GM23338 (cell line): Measurements from ENCODE around the gene GART. TPM values are rescaled to one million over a fixed set of nuclear protein-coding genes. Genes with fewer than 3 reads are reported as not detected.

Experiments used
- ATAC-seq: fragments of 200-7000 bp; cut with Tn5 transposase; 3 replicates; pipeline ENCODE4 v1.9.1; 2020
- DNase-seq: peaks from one replicate; pipeline ENCODE4 v3.0.0-alpha.2; 2015; ENCODE audit warnings: low spot score
- H2AFZ ChIP-seq: fragments of 200-600 bp; sonication (generic); 2 replicates; pipeline ENCODE4 v1.8.0; 2016; ENCODE audit warnings: antibody characterized with exemption, mild to moderate bottlenecking, moderate library complexity
- H3F3A ChIP-seq: fragments of 200-600 bp; sonication (generic); replicated peaks from 2 replicates; pipeline ENCODE4 v1.8.0; 2017; ENCODE audit warnings: antibody characterized with exemption, mixed run types, low read depth
- H3K27ac ChIP-seq: fragments of 200-600 bp; sonication (generic); 2 replicates; pipeline ENCODE4 v1.6.1; 2016; ENCODE audit warnings: low read depth
- H3K27me3 ChIP-seq: fragments of 200-600 bp; sonication (generic); 2 replicates; pipeline ENCODE4 v1.8.0; 2016; ENCODE audit warnings: mild to moderate bottlenecking, mixed run types, moderate library complexity; ENCODE audit not compliant: insufficient read depth
- H3K36me3 ChIP-seq: fragments of 200-600 bp; sonication (generic); 2 replicates; pipeline ENCODE4 v1.8.0; 2016; ENCODE audit warnings: mild to moderate bottlenecking; ENCODE audit not compliant: insufficient read depth
- H3K4me1 ChIP-seq: fragments of 200-600 bp; sonication (generic); 2 replicates; pipeline ENCODE4 v1.8.0; 2016; ENCODE audit warnings: mild to moderate bottlenecking, moderate library complexity; ENCODE audit not compliant: insufficient read depth
- H3K4me2 ChIP-seq: fragments of 200-600 bp; sonication (generic); 2 replicates; pipeline ENCODE4 v1.7.1; 2017; ENCODE audit warnings: mixed run types
- H3K4me3 ChIP-seq: fragments of 200-600 bp; sonication (generic); 2 replicates; pipeline ENCODE4 v1.6.1; 2016; ENCODE audit warnings: mixed run types
- H3K79me2 ChIP-seq: fragments of 200-600 bp; sonication (generic); replicated peaks from 2 replicates; pipeline ENCODE4 v1.8.0; 2017; ENCODE audit warnings: mild to moderate bottlenecking; ENCODE audit not compliant: insufficient read depth
- H3K9me2 ChIP-seq: fragments of 200-600 bp; sonication (generic); 2 replicates; pipeline ENCODE4 v1.8.0; 2017; ENCODE audit not compliant: insufficient read depth
- H4K20me1 ChIP-seq: fragments of 200-600 bp; sonication (generic); replicated peaks from 2 replicates; pipeline ENCODE4 v1.8.0; 2017; ENCODE audit warnings: mild to moderate bottlenecking; ENCODE audit not compliant: insufficient read depth
- H3K27ac Mint-ChIP-seq: 2 replicates; pipeline ENCODE4 v1.8.0; 2020; ENCODE audit warnings: inconsistent platforms, mild to moderate bottlenecking, moderate library complexity, mixed read lengths
- H3K27me3 Mint-ChIP-seq: 3 replicates; pipeline ENCODE4 v1.8.0; 2022; ENCODE audit warnings: low read depth, mild to moderate bottlenecking, moderate library complexity, mixed read lengths, inconsistent platforms; ENCODE audit not compliant: insufficient read depth, poor library complexity
- H3K36me3 Mint-ChIP-seq: 3 replicates; pipeline ENCODE4 v1.8.0; 2021; ENCODE audit warnings: low read depth, mild to moderate bottlenecking, inconsistent platforms, moderate library complexity, mixed read lengths
- H3K4me1 Mint-ChIP-seq: 3 replicates; pipeline ENCODE4 v1.8.0; 2020; ENCODE audit warnings: mild to moderate bottlenecking, inconsistent platforms, mixed read lengths
- H3K4me3 Mint-ChIP-seq: 3 replicates; pipeline ENCODE4 v1.8.0; 2021; ENCODE audit warnings: moderate library complexity, mild to moderate bottlenecking, inconsistent platforms, mixed read lengths
- H3K9me3 Mint-ChIP-seq: 3 replicates; pipeline ENCODE4 v1.8.0; 2020; ENCODE audit warnings: moderate library complexity, mild to moderate bottlenecking, inconsistent platforms, mixed read lengths
- CTCF ChIP-seq, 2 experiments: fragments of 200-600 bp in 1 of 2; sonication (generic) in 1 of 2; conservative IDR thresholded peaks; 2 replicates each; pipeline versions ENCODE4 v1.5.1 to v1.6.1; 2016 to 2017; ENCODE audit warnings: antibody characterized with exemption in 2 of 2, low read depth in 2 of 2, mild to moderate bottlenecking in 2 of 2, moderate library complexity in 1 of 2
- EZH2 ChIP-seq: fragments of 200-600 bp; sonication (generic); IDR thresholded peaks from one replicate; pipeline ENCODE4 v1.8.0; 2017; ENCODE audit warnings: antibody characterized with exemption, mild to moderate bottlenecking, low read depth; ENCODE audit not compliant: unreplicated experiment
- EZH2phosphoT487 ChIP-seq: fragments of 200-600 bp; sonication (generic); IDR thresholded peaks from one replicate; pipeline ENCODE4 v1.8.1; 2018; ENCODE audit warnings: antibody characterized with exemption; ENCODE audit not compliant: unreplicated experiment
- ZNF331 ChIP-seq: fragments of 250-450 bp; sonication (Bioruptor Pico); IDR thresholded peaks from 2 replicates; pipeline ENCODE4 v1.5.0; 2020; ENCODE audit warnings: low read depth, mild to moderate bottlenecking, moderate library complexity
- ZNF462 ChIP-seq: fragments of 250-450 bp; sonication (Bioruptor Pico); IDR thresholded peaks from 2 replicates; pipeline ENCODE4 v1.5.0; 2020; ENCODE audit warnings: mild to moderate bottlenecking, moderate library complexity
- polyA plus RNA-seq: library from polyadenylated mRNA; unstranded; fragments of >200 nt; fragmentation: Nextera tagmentation; extraction: Ambion mirVana; gene quantifications from 2 replicates; pipeline ENCODE4 v1.2.1, GENCODE V29; 2016
- total RNA-seq: library from RNA; depleted of rRNA; stranded (reverse); fragments of >200 nt; shearing (Covaris generic); gene quantifications from 2 replicates; pipeline ENCODE4 v1.2.3, GENCODE V29; 2014
- TF ChIP-seq, protein P1 (sequence below): IDR thresholded peaks from 2 replicates; pipeline ENCODE4 v1.6.1; 2016; ENCODE audit warnings: antibody characterized with exemption

GART gene
- total and polyA plus RNA-seq, 2 experiments from 2014 or later: 87.6 to 224 TPM

GRCh38 chr21:33559813-33560212, 17.9 kb upstream of the GART start (continued):
- TF ChIP-seq ZNF462: no peak
- TF ChIP-seq, protein P1, sequence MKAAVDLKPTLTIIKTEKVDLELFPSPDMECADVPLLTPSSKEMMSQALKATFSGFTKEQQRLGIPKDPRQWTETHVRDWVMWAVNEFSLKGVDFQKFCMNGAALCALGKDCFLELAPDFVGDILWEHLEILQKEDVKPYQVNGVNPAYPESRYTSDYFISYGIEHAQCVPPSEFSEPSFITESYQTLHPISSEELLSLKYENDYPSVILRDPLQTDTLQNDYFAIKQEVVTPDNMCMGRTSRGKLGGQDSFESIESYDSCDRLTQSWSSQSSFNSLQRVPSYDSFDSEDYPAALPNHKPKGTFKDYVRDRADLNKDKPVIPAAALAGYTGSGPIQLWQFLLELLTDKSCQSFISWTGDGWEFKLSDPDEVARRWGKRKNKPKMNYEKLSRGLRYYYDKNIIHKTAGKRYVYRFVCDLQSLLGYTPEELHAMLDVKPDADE: no peak
- TF ChIP-seq ZNF331: no peak
- no peak for TF ChIP-seq EZH2
- no peak for TF ChIP-seq EZH2phosphoT487

DNA sequence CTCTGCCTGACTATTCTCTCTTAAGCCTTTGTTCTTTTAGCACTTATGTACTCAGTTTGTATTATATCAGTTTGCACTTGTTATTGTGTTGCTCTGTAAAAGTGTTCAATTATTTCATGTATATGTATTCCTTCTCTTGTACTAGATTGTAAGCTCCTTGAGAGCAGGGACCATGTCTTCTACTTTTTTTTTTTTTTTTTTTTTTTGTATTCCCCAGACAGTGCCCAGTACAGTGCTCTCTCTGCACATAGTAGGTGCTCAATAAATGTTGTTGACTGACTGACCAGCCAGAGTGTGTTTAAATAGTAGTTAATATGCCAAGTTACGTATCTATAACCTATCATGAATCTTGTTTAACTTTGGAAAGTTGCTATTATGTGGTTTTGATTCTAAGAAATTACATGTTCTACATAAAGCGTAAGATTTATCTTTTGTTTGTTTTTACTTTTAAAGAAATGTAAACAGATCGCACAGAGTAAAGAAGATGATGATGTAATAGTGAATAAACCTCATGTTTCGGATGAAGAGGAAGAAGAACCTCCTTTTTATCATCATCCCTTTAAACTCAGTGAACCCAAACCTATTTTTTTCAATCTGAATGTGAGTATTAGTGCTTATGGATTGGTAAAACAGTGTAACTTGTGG, 17.0 kb upstream of the GART start:
- TF ChIP-seq CTCF (conservative IDR thresholded peaks at IDR 0.05; ENCODE audit: low read depth in 2 of 2) (no peak), EZH2 (no peak)
- Mint-ChIP-seq H3K4me1 (no peaks in the 10 kb centered on the region; the same call in 2 of the 3 replicates), H3K4me3 (no peak overlapping the region), H3K27me3 (no peaks in the 10 kb centered on the region), H3K9me3 (no peaks in the 10 kb centered on the region), H3K36me3 (peaks cover 86% of the 10 kb centered on the region), H3K27ac (no peak overlapping the region)
- H3K4me2 ChIP-seq: no peak overlapping the region
- no peak for ATAC-seq
- H3F3A ChIP-seq: no peaks in the 10 kb centered on the region; the same call in 1 of the 2 replicates
- H3K9me2 ChIP-seq: no peaks in the 10 kb centered on the region
- no peaks in the 10 kb centered on the region for H3K27me3 ChIP-seq
- peaks cover 83% of the 10 kb centered on the region for H3K79me2 ChIP-seq
- no peak overlapping the region for H3K4me3 ChIP-seq
- 0 out of 2 replicates have a peak overlapping the region, but pooled peaks have one; percentile 8 for H3K27ac ChIP-seq
- no peak overlapping the region for H2AFZ ChIP-seq
- H4K20me1 ChIP-seq: peaks cover 46% of the 10 kb centered on the region
- peaks cover 75% of the 10 kb centered on the region for H3K36me3 ChIP-seq
- no peaks in the 10 kb centered on the region for H3K4me1 ChIP-seq
- no peak for DNase-seq
